SK-N-SH treated with all-trans-retinoic acid at 6 μM for 48 hours (cell line): Measurements from ENCODE around the gene PDE4B.

ENCODE experiments used
- ISL1 ChIP-seq: fragments of 250-450 bp; sonication (Bioruptor Pico); IDR thresholded peaks from 2 replicates; pipeline ENCODE4 v2.1.2; 2022; ENCODE audit warnings: mild to moderate bottlenecking, moderate library complexity
- PPARA ChIP-seq: fragments of 250-450 bp; sonication (Bioruptor Pico); IDR thresholded peaks from 2 replicates; pipeline ENCODE4 v1.5.0; 2020; ENCODE audit warnings: mild to moderate bottlenecking, borderline replicate concordance
- RARB ChIP-seq: fragments of 250-450 bp; sonication (Bioruptor Pico); IDR thresholded peaks from 2 replicates; pipeline ENCODE4 v1.8.0; 2021; ENCODE audit warnings: mild to moderate bottlenecking, moderate library complexity
- ZFP3 ChIP-seq: fragments of 250-450 bp; sonication (Bioruptor Pico); IDR thresholded peaks from 2 replicates; pipeline ENCODE4 v1.5.0; 2020; ENCODE audit warnings: mild to moderate bottlenecking, moderate library complexity
- TF ChIP-seq, protein P1 (sequence below): fragments of 250-450 bp; sonication (Bioruptor Pico); IDR thresholded peaks from 2 replicates; pipeline ENCODE4 v1.8.0; 2020; ENCODE audit warnings: mild to moderate bottlenecking, moderate library complexity, borderline replicate concordance
- TF ChIP-seq, protein P2 (sequence below): fragments of 250-450 bp; sonication (Bioruptor Pico); IDR thresholded peaks from 2 replicates; pipeline ENCODE4 v1.5.1; 2020; ENCODE audit warnings: low read depth, mild to moderate bottlenecking, moderate library complexity

DNA sequence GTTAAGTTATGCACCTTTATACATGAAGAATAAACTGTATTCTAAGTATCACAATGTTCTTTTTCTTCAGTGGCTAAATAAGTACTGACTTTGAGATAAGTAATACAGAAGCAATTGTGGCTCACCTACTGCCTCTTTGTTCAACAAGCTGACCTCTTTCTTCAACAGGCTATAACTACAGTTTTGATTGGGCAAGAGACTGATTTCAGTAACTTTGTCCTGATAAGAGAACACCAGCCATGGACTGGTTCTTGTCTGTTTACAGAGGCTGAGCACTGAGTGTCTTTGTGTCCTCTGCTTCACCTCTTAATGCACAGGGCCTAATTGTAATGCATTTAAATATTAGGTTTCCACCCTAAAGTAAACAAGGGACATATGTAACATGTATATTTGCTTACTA lies 34.6 kb upstream of the PDE4B start:
- TF ChIP-seq ZFP3 (CRISPR knock-in tag): no peak
- TF ChIP-seq ISL1 (CRISPR knock-in tag): no peak
- no peak for TF ChIP-seq PPARA (CRISPR knock-in tag)
- TF ChIP-seq, protein P1, sequence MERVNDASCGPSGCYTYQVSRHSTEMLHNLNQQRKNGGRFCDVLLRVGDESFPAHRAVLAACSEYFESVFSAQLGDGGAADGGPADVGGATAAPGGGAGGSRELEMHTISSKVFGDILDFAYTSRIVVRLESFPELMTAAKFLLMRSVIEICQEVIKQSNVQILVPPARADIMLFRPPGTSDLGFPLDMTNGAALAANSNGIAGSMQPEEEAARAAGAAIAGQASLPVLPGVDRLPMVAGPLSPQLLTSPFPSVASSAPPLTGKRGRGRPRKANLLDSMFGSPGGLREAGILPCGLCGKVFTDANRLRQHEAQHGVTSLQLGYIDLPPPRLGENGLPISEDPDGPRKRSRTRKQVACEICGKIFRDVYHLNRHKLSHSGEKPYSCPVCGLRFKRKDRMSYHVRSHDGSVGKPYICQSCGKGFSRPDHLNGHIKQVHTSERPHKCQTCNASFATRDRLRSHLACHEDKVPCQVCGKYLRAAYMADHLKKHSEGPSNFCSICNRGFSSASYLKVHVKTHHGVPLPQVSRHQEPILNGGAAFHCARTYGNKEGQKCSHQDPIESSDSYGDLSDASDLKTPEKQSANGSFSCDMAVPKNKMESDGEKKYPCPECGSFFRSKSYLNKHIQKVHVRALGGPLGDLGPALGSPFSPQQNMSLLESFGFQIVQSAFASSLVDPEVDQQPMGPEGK (CRISPR knock-in tag): no peak
- TF ChIP-seq, protein P2, sequence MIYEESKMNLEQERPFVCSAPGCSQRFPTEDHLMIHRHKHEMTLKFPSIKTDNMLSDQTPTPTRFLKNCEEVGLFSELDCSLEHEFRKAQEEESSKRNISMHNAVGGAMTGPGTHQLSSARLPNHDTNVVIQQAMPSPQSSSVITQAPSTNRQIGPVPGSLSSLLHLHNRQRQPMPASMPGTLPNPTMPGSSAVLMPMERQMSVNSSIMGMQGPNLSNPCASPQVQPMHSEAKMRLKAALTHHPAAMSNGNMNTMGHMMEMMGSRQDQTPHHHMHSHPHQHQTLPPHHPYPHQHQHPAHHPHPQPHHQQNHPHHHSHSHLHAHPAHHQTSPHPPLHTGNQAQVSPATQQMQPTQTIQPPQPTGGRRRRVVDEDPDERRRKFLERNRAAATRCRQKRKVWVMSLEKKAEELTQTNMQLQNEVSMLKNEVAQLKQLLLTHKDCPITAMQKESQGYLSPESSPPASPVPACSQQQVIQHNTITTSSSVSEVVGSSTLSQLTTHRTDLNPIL: no peak
- no peak for TF ChIP-seq RARB (CRISPR knock-in tag)
